Sigmoid colon (tissue), 7 donors: ENCODE data around the gene RBM10. TPM values are rescaled to one million over a fixed set of nuclear protein-coding genes. Genes with fewer than 3 reads are reported as not detected.

Experiments
- DNase-seq: peaks from one replicate; pipeline ENCODE4 v3.0.0-alpha.2; 2019
- H3K27ac ChIP-seq, 4 donors: fragments of 200-600 bp; sonication (generic); one replicate each; pipeline ENCODE4 v1.5.1; 2016 to 2019; ENCODE audit warnings: mild to moderate bottlenecking in 1 of 4
- H3K27me3 ChIP-seq, 3 donors: fragments of 200-600 bp; sonication (generic); one replicate each; pipeline ENCODE4 v1.5.1; 2019; ENCODE audit warnings: mild to moderate bottlenecking in 1 of 3
- H3K36me3 ChIP-seq, 4 donors: fragments of 200-600 bp; sonication (generic); one replicate each; pipeline ENCODE4 v1.5.1; 2016 to 2019
- H3K4me1 ChIP-seq, 4 donors: fragments of 200-600 bp; sonication (generic); one replicate each; pipeline ENCODE4 v1.5.1; 2017 to 2019
- H3K4me3 ChIP-seq, 4 donors: fragments of 200-600 bp; sonication (generic); one replicate each; pipeline ENCODE4 v1.5.1; 2017 to 2019; ENCODE audit warnings: mild to moderate bottlenecking in 2 of 4, moderate library complexity in 1 of 4
- H3K9me3 ChIP-seq, 4 donors: fragments of 200-600 bp in 3 of 4; sonication (generic) in 3 of 4; one replicate each; pipeline versions ENCODE4 v1.5.1 to v1.6.1; 2013 to 2019
- EP300 ChIP-seq, 4 donors: sonication (generic); formaldehyde crosslinking; IDR thresholded peaks; one replicate each; pipeline ENCODE4 v1.6.1; 2017; ENCODE audit warnings: antibody characterized with exemption in 4 of 4
- POLR2A ChIP-seq, 2 donors: fragments of 450-650 bp; IDR thresholded peaks; one replicate each; pipeline ENCODE4 v1.6.1; 2016; ENCODE audit warnings: antibody characterized with exemption in 2 of 2, mild to moderate bottlenecking in 2 of 2, moderate library complexity in 2 of 2
- POLR2AphosphoS5 ChIP-seq, 4 donors: sonication (generic); formaldehyde crosslinking; IDR thresholded peaks; one replicate each; pipeline ENCODE4 v1.6.1; 2017; ENCODE audit warnings: antibody characterized with exemption in 4 of 4
- WGBS, 2 donors: extraction: QIAGEN DNeasy Blood & Tissue Kit; methylation state at CpG; one replicate each; pipeline ENCODE4 v1.1.7; 2013; 5-methylcytosine and 5-hydroxymethylcytosine counted together
- intact Hi-C: fragments of 100-400 bp; cut with DNase I; formaldehyde crosslinking; loops from one replicate; pipeline ENCODE4 v1.15.1; 2023
- polyA plus RNA-seq, 3 donors: library from polyadenylated mRNA; stranded (reverse); fragments of 200-250 nt; gene quantifications; one replicate each; pipeline ENCODE4 v1.2.3, GENCODE V29; 2013
- total RNA-seq, 4 donors: library from RNA; depleted of rRNA; stranded (reverse); fragments of >200 nt; gene quantifications; one replicate each; pipeline ENCODE4 v1.1.0, GENCODE V29; 2016
- TF ChIP-seq, protein P1 (sequence below), 4 experiments: fragments of 450-650 bp in 3 of 4; fragments of 200-600 bp in 1 of 4; IDR thresholded peaks; one replicate each; pipeline ENCODE4 v1.5.1; 2016 to 2019; ENCODE audit warnings: antibody characterized with exemption in 4 of 4, mild to moderate bottlenecking in 3 of 4, moderate library complexity in 2 of 4
- donor health status: healthy with polysubstance abuse.
- donor health status: Bipolar disorder and iron deficiency.
- donor health status: healthy.

The RBM10 gene
- total and polyA plus RNA-seq, 7 donors, result 15.0 to 44.3 (median 22.4) TPM

DNA sequence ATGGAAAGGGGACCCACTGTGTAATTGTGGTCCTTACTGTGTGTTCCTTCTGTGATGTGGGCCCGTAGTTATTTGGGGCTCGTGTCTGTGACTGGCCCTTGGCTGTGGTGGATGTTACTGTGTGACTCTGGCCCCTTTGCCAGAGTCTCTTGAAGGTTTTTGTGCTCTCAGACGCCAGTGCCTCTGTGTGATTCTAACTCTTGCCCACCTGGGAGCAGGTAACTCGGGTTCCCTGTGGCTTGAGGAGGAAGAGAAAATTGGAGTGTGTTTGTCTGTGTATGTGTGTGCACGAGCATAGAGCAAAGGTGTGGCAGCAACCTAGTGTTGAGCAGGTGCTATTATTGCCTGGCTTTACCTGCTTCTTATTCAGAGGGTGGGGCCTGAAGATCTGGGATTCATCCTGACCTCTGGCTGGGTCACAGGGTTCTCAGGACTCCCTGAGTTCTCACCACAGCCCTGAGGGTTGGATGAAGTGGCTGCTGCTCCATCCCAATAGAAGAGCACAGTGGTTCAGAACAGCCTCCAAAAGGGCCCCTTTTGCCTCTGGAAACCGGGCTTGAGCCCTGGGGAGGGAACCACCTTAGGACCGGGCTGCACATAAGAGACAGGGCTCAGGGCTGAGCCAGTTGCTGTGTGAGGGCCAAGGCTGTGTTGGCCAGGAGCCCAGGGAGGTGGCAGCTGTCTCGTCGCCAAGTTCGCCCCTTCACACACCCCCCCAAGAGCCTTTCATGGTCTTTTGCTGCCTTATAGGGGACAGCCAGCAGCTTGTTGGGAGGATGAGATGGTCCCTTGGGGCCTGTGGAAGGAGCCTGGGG lies 1.3 kb downstream of the RBM10 start:
- H3K4me1 ChIP-seq, result peaks cover 0 to 30% (median 18%) of the 10 kb centered on the region in 4 donors
- intact Hi-C loops, result loop anchor here (10.0 kb wide), 2 partner anchors 88 to 338 kb away; partner anchors contain the start of genes USP11 and ZNF41
- H3K4me3 ChIP-seq, result peak overlapping the region; percentile 62 to 69 (median 68)
- DNase-seq, result no peak
- H3K27ac ChIP-seq, result peak overlapping the region; percentile 92 to 96 (median 94)
- H3K36me3 ChIP-seq, result peaks cover 0 to 10% (median 0%) of the 10 kb centered on the region in 4 donors
- no peaks in the 10 kb centered on the region for H3K9me3 ChIP-seq
- TF ChIP-seq POLR2A (IDR thresholded peaks at IDR 0.05) (no peak), POLR2AphosphoS5 (IDR thresholded peaks at IDR 0.05) (no peak), EP300 (IDR thresholded peaks at IDR 0.05) (no peak)
- TF ChIP-seq, protein P1, sequence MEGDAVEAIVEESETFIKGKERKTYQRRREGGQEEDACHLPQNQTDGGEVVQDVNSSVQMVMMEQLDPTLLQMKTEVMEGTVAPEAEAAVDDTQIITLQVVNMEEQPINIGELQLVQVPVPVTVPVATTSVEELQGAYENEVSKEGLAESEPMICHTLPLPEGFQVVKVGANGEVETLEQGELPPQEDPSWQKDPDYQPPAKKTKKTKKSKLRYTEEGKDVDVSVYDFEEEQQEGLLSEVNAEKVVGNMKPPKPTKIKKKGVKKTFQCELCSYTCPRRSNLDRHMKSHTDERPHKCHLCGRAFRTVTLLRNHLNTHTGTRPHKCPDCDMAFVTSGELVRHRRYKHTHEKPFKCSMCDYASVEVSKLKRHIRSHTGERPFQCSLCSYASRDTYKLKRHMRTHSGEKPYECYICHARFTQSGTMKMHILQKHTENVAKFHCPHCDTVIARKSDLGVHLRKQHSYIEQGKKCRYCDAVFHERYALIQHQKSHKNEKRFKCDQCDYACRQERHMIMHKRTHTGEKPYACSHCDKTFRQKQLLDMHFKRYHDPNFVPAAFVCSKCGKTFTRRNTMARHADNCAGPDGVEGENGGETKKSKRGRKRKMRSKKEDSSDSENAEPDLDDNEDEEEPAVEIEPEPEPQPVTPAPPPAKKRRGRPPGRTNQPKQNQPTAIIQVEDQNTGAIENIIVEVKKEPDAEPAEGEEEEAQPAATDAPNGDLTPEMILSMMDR (IDR thresholded peaks at IDR 0.05), result no peak
- WGBS, 2 donors, result 5 to 8% methylated on average over 10 of the region's 10 CpGs
- H3K27me3 ChIP-seq, result no peaks in the 10 kb centered on the region

DNA sequence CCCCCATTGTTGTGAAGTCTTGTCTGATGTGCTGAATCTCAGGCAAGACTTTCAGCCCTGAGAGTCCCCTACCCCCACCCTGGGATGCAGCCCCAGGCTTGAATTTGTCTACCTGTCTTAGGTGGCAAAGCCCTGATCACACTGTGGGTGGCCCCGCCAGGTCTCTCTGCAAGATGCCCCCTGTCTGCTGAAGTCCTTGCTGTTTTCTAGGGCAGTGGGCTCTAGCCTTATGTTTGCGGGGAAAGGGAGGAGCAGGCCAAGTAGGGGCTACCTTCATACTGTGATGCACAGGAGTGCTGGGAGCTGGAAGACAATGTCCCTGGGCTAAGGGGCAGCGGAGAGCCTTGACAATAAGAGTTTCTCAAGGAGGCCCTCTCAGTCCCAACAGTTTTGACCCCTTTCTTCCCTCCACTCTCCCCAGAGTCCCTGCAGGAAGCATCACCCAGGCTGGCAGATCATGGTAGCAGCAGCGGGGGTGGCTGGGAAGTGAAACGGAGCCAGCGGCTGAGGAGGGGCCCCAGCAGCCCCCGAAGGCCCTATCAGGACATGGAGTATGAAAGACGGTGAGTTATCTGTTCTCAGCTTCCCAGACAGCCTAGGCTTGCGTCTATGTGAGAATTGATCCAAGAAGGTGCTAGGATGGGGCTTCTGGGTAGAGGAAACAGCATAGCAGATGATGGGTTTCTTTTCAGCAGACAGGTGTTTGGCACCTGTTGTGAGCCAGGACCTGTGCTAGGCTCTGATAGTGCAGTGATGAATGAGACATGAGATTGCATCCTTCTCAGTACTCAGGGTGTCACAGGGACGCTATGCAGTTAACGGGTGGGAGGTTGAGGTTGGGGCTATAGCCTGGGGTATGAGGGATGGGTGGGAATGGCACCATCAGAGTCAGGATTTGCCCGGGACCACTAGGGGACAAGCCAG lies 2.2 kb downstream of the RBM10 start:
- intact Hi-C loops, result loop anchor here (10.0 kb wide), 2 partner anchors 88 to 338 kb away; partner anchors contain the start of genes USP11 and ZNF41
- peak; percentile 67 for DNase-seq
- peaks cover 0 to 5% (median 0%) of the 10 kb centered on the region in 4 donors for H3K36me3 ChIP-seq
- H3K27me3 ChIP-seq, result no peaks in the 10 kb centered on the region
- H3K27ac ChIP-seq, result peak overlapping the region; percentile 92 to 96 (median 94)
- WGBS, 2 donors, result 86 to 89% methylated on average over 12 of the region's 12 CpGs
- H3K9me3 ChIP-seq, result no peaks in the 10 kb centered on the region
- TF ChIP-seq EP300 (IDR thresholded peaks at IDR 0.05), result no peak
- TF ChIP-seq, protein P1 (IDR thresholded peaks at IDR 0.05), result peak in 1 of 4 experiments; percentile 6
- H3K4me1 ChIP-seq, result peaks cover 0 to 30% (median 18%) of the 10 kb centered on the region in 4 donors
- peak overlapping the region in 3 of 4 donors; percentile 62 to 69 (median 66) for H3K4me3 ChIP-seq

DNA sequence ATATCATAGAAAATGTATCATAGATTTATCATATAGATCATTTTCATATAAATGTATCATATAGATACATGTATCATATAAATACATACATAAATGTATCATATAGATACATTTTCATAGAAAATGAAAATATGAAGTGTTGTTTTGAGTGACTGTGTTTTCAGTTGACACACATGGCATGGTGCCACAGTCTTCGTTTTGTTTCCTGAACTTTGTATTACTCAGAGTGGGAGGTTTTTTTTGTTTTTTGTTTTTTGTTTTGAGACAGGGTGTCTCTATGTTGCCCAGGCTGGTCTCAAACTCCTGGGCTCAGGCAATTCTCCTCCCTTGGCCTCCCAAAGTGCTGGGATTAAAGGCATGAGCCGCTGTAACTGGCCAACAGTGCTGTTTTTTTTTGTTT lies 3.9 kb downstream of the RBM10 start:
- WGBS, 2 donors, result 39 to 65% methylated on average over 2 of the region's 2 CpGs
- no peak for DNase-seq
- H3K27ac ChIP-seq, result no peak overlapping the region

DNA sequence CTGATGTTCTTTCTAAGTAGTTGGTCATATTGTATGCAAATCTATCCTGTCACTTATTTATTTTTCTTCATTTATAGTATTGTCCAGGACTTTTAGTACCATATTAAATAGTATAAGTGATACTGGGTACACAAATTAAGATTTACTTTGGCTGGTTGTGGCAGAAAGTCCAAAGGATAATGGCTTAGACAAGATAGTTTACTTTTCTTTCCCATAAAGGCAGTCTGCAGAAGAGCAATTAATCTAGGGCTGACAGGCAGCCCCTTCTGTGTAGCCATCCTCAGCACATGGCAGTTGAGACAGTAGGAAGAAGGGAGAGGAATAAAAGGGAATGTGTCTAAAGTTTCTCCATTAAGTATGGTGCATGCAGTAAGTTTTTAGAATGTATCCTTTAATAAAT lies 6.4 kb downstream of the RBM10 start:
- no peak overlapping the region for H3K4me3 ChIP-seq
- H3K4me1 ChIP-seq, result peaks cover 0 to 16% (median 10%) of the 10 kb centered on the region in 4 donors
- no peak for DNase-seq
- H3K27me3 ChIP-seq, result no peaks in the 10 kb centered on the region
- peaks cover 0 to 1% (median 0%) of the 10 kb centered on the region in 4 donors for H3K36me3 ChIP-seq
- no peaks in the 10 kb centered on the region for H3K9me3 ChIP-seq
- TF ChIP-seq EP300 (IDR thresholded peaks at IDR 0.05) (no peak), POLR2A (IDR thresholded peaks at IDR 0.05) (no peak), POLR2AphosphoS5 (IDR thresholded peaks at IDR 0.05) (no peak)
- TF ChIP-seq, protein P1 (IDR thresholded peaks at IDR 0.05), result no peak
- H3K27ac ChIP-seq, result no peak overlapping the region
- intact Hi-C loops, result no loop called here

More for the DNA sequence above, 3.9 kb downstream of the RBM10 start:
- H3K4me1 ChIP-seq, result peaks cover 0 to 21% (median 15%) of the 10 kb centered on the region in 4 donors
- no peak overlapping the region for H3K4me3 ChIP-seq
- intact Hi-C loops, result loop anchor here (10.0 kb wide), 2 partner anchors 86 to 336 kb away; partner anchors contain the start of genes USP11 and ZNF41
- no peaks in the 10 kb centered on the region for H3K9me3 ChIP-seq
- H3K27me3 ChIP-seq, result no peaks in the 10 kb centered on the region
- no peaks in the 10 kb centered on the region for H3K36me3 ChIP-seq
- TF ChIP-seq POLR2AphosphoS5 (IDR thresholded peaks at IDR 0.05), result no peak
- no peak for TF ChIP-seq POLR2A (IDR thresholded peaks at IDR 0.05)
- no peak for TF ChIP-seq EP300 (IDR thresholded peaks at IDR 0.05)
- TF ChIP-seq, protein P1 (IDR thresholded peaks at IDR 0.05), result no peak
